HG03045 (cell line): ENCODE data around the gene ITGB5.
A peak's percentile ranks its signal among the peaks of the same experiment; 100 is the strongest.

Experiments used
- ATAC-seq: cut with Tn5 transposase; IDR thresholded peaks from one replicate; pipeline ENCODE4 v1.9.1; 2021; ENCODE audit warnings: mild to moderate bottlenecking, moderate library complexity; ENCODE audit not compliant: unreplicated experiment

The ITGB5 gene

DNA sequence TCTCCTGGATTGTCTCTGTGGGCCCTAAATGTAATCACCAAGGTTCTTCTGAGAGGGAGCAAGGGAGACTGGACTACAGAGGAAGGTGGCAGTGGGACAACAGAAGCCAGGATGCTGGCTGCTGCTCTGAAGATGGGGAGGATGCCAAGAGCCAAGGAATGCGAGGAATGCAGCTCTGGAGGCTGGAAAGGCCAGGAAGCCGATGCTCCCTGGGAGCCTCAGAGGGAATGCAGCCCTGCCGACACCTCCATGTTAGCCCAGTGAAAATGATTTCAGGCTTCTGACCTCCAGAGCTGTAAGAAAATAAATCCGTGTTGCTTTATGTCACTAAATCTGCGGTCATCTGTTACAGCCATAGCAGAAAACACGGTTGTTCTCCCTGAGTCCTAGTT lies 112.8 kb downstream of the ITGB5 start:
- ATAC-seq, result no peak

DNA sequence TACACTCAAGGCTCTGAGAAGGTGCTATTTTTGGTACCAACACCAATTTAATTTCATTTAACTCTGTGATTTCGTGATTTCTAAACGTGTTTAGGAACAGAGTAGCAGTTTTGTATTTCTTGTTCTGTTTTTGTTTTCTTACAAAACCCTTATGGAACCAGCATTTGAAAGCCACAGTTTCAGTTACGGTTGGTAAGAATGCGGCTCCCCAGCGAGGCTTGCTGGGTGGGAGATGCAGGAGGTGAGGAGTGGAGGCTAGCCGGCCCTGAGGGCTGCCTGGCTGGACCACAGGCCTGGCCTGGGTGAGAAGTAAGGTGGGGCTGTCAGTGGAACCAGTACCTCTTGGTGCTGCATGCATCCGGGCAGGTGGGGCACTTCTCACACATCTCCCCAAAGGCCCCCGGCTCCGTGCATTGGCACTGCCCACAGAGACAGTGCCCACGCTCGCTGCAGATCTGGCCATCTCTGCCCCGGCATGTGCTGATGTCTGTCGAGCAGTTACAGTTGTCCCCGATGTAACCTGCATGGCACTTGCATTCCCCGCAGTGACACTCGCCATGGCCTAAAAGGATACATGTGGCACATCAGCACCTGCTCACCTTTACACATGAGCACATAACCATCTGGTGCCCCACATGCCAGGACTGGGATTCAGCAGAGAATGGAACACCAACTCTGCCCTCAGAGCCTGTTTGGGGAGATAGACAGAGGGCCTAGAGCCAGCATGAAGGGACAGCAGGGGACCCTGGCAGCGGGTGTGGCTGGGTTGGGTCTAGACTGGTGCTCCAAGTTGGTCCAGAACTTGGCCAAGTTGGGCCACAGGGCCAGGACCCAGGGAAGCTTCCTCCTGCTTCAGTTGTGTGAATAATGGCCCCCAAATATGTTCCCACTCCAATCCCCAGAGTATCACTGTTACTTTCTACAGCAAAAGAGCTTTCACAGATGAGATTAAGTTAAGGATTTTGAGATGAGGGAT lies 113.5 kb downstream of the ITGB5 start:
- no peak for ATAC-seq

DNA sequence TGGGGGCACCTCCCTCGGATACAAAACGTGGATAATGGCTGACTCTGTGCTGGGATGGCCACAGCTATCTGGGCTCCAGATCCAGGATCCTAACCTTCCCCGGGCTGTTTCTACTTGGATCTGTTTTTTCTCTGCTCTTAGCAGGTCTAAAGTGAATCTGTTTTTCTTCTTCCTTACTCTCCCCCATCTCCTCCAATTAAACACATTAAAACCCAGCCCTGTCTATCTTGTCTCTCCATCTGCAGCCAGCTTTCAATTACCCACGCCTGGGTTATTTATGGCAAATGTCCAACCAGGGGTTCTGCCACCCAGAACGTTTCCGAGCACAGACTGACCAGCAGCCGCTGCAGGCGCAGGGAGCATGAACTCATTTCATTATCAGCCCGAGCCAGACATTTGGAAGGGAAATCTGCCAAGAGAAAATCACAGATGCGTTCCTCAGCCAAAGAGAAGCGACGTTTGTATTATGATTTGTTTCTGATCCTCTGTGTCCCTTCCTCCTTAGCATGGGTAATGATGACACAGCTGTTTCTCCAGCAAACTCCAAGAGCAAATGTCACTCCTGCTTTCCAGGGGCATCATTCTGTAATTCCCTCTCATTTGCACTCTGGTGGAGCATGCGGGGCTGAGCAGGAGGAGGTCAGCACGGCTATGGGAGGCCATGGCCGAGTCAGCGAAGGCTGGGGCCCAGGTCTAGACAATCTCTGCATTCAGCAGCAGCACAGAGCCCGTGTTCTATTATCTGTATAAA lies 114.9 kb downstream of the ITGB5 start:
- no peak for ATAC-seq

DNA sequence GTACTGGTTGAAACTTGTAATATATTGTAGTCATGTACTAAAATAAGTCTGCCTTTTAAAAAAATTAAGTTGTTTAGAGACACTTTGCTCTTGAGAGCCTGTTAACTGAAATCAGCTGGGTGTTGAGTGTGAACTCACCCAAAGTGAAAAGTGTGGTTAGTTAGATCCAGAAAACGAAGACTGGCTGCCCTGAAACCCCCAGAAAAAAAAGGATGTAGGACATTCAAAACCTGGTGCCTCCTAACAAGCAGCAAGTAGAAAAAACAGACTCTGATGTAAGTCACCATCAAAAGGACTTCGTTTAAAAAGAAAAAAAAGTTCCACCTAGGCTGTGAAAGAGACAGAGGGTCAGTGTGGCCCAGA lies 116.1 kb downstream of the ITGB5 start:
- ATAC-seq, result no peak

DNA sequence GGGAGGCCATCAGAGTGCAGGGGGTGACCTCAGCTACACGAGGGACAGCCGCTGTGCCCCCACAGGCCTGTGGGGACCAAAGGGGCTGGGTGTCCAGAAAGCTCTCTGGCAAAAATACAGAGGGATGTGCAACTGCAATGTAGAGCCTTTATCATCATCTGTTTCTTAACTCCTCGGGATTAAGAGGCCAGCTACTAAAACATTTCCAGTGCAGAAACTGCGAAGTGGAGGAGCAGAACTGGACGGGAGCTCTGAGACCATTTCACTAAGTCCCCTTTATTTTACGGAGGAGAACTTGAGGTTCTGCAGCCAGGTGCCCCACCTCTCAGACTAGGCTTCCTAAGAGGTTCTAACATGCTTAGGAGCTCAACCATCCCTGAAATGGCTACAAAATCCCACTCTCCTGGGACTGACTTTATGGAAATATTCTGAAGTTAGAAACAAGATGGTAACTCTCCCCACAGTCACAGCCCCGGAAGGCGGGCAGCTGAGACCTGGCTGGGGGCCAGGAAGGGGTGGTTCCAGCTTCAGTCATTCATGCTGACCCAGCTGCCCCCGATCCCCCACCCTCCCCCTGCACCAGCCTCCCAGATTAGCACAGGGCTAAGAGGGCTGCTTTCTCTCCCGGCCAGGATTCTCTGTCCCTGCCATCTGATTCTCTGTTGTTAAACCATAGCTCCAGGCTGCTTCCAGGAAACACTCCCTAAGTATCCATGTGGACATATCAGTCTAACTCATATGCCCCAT lies 116.7 kb downstream of the ITGB5 start:
- ATAC-seq, result no peak

DNA sequence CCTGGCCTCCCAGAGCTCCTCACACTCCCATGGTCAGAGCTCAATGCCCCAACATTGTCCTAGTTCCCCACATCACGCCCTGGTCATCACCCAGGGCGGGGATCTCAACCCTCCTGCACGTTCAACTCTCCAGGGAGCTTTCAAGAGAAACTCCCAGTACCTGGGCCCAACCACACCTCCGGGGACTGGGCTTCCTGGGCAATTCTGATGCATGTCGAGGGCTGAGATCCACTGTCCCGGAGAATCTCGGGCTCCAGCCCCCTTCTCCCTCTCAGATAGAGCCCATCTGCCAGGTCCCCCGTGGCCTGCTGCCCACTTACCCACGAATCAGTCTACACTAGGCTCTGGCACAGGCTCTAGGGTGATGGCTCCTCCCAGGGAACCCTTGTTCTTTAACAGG lies 117.7 kb downstream of the ITGB5 start:
- no peak for ATAC-seq

DNA sequence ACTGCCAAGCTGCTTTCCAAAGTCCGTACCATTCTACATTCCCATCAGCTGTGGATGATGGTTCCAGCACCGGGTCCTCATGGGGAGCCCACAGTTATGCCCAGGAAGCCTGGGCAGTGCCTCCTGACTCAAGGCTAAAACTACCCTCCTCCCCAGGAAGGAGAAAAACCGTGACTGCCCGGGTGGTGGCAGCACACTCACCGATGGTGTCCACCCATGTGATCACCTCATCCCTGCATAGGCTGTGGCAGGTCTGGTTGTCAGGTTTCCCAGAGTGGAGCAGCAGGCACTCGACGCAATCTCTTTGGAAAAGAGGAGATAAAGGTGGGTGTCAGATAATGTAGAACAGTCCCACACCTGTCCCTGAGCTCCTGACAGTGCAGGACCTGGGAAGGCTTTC lies 118.4 kb downstream of the ITGB5 start:
- no peak for ATAC-seq

DNA sequence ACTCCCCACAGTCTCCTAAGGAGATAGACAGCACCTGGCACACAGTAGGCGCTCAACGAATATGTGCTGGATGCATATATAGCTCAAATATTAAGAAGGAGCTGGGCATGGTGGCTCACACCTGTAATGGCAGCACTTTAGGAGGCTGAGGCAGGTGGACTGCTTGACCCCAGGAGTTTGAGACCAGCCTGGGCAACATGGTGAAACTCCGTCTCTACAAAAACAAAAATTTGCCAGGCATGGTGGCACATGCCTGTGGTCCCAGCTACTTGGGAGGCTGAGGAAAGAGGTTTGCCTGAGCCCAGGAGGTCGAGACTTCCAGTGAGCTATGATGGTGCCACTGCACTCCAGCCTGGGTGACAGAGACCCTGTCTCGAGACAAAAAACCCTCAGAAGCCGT lies 119.5 kb downstream of the ITGB5 start:
- ATAC-seq, result no peak

DNA sequence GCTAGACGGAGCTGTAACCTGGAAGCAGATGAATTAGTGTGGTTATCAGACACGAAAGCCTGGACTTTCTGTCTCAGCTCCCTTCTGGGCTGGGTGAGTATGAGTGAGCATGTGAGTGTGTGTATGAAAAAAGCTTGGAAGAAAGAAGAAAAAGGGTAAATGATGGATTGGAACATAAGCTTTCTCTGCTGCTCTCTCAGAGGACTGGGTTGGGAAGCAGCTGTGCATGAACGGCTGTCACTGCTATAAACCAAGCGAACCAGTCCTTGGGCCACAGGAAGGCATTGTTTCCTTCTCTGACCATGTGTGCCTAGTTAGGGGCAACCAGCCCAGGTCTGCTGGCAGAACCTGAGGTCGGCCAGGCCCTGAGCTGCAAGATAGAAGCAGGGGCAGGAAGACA lies 119.9 kb downstream of the ITGB5 start:
- no peak for ATAC-seq

DNA sequence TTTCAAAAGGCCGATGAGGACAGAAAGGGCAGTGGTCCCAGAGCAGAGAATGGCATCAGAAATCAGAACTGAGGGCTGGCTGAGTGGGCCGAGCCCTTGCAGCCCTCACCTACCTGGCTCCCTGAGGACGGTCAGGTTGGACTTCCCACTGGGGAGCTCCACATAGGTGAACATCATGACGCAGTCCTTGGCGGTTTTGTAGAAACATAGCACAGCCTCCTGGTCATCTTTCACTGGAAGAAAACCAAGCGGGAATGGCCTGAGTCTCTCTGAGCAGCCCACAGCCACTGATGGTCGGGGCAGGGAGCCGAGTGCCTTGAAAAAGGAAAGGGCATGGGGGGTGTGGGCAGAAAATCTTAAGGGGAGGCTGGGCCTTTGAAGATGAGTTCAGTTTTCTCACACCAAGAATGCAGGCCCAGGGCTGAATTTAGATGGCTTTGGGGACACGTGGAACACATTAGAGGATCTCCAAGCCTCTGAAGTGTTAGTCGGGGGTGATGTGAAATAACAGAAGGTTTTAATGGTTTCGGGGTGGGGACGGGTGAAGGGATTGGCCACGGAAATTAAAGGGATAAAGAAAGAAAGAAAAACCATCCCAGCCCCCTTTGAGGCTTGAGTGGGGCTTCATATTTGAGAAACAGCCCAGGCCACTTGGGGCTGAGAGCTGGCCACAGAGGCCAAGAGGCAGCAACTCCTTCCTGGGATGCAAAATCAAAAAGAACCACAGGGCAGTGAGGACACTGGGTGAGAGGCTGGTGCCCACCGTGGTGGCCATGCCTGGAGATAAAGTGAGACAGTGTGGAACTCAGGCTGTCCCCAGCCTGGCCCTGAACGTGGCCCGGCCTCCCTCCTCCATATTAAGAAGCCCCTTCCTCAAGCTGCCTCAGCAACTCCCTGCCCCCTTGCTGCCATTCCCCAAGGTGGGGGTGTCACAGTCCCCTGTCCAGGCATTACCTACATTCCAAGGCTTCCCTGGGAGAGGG lies 120.8 kb downstream of the ITGB5 start:
- no peak for ATAC-seq

DNA sequence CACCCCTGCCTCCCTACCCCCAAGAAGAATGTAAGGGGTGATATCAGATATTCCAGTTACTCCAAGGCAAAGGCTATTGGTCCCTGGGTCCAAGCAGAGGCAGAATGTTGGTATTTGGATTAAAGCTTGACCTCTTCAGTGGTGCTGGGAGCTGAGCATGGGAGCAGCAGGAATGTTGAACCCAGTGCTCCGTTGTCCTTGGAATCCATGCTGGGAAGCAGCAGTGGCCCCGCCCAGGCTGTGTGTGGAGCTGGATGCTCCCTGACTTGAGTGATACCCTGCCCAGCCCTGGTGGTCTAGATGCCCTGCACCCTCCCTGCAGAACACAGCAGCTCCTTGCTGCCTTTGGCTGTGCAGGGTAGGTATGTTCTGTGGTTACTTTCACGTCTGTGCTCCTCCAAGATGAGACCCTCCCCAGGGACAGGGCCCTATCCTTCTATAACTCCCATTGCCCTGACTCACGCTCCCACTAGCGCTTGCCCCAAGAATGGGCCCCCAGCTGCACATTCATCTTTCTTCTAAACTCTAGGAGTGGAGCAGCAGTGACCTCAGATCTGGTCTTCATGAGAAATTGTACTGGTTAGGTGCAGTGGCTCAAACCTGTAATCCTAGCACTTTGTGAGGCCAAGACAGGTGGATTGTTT lies 121.8 kb downstream of the ITGB5 start:
- ATAC-seq, result no peak

DNA sequence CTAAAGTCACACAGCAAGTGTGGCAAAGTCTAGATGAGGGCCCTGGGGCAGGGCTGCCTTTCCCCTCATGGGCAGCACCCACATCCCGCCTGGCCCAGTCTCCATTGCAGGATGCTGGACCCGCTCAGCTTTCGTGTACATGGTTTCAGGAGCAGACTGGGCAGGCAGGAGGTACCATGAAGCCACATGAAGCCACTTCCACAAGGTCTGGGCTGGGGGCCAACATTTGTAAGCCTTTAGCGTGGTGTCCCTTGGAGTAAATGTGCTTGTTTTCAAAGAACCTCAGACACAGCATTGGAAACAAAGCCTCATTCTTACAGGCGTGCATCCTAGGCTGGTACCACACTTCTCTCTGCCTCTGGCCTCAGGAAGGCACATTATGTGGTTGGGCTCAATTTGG lies 122.4 kb downstream of the ITGB5 start:
- ATAC-seq, result no peak

DNA sequence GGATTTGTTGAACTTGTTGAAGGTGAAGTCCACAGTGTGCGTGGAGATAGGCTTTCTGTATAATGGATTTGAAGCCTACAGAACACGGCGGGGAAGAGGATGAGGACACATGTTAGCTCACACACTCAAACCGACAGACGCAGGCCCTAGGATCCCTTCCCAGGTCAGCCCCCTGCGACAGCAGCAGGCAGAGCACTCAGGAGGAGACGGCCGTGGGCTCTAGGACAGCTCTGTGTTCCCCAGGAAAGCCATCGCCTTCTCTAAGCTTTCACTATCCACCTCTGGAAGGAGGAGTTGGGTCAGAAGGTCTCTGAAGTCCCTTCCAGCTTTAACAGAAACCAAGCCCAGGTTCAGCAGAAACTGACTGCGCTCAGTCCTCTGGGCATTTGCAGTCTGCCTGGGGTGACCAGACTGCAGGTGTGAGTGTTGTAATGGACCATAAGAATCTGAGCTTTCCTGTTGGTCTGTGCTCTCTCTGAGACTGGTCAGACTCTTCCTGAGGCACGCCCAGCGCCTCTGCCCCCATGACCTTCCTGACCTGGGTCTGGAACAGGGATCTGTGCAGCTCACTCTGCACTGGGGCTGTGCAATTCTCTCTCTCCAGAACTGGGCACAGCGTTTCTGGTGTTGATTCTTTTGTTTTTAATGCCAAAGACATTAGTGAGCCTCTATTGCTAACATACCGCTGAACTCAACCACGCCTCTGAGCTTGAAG lies 123.4 kb downstream of the ITGB5 start:
- no peak for ATAC-seq

DNA sequence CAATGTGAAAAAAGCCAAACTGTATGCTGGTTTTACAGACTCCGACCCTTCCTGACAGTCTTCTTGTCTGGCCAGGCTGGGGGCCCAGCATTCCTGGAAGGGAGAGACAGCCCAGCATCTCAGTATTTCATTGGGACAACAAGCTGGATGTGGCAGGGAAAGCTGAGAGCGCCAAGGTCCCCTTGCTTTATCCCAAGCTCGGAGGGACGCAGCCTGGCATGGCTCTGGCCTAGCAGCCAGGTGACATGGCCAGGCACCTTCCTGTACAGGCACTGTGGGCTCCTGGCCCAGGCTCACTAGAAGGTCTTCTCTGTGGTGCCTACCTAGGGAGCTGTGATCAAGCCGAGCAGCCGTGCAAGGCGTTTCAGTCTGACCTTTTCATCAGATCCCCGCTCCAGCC lies 124.0 kb downstream of the ITGB5 start:
- no peak for ATAC-seq

DNA sequence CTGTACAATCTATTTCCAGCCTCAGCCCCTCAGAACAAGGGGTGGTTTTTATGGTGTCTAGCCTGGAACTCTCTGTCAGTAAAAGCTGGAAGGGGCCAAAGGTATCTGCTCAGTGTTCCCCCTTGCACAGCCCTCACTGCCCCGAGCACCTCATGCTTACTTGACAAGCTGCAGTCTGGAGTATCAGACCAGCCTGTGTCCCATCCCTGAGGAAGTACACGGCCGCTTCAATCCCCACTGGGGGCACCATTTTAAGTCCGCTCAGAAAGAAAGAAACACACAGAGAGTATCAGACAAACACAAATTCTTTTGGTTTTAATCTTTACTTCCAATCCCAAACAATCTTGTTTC lies 124.5 kb downstream of the ITGB5 start:
- no peak for ATAC-seq

DNA sequence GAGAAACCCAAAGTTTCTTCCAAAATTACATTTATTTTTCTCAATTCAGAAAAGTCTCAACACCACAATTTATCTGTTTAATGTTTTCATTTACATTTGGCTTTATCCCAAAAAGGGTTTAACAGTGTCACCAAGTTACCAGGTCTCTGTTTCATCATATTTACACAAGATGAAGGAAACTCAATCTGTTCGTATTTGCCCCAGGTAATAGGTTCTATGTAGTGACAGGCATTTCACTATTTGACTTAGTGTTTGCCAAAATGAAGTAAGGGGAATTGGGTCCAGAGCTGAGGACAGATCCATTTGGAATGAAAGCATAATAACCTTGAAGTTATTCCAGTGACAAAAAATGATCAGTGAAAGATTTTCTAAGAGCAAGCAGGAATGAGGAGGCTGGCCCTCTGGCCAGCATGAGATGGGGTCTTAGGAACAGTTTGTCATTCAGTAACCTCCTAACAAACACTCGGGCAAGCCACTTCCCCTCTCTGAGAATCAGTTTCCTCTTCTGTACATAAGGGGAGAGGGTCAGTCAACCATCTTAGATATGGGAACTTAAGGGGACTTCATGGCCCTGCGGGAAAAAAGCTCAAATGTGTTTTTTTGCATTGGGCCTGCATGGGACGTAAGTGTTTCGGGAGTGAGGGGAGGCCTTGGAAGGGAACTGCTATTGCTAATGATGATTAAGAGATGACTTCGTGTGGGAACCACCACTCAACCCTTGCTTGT lies 125.1 kb downstream of the ITGB5 start:
- no peak for ATAC-seq

DNA sequence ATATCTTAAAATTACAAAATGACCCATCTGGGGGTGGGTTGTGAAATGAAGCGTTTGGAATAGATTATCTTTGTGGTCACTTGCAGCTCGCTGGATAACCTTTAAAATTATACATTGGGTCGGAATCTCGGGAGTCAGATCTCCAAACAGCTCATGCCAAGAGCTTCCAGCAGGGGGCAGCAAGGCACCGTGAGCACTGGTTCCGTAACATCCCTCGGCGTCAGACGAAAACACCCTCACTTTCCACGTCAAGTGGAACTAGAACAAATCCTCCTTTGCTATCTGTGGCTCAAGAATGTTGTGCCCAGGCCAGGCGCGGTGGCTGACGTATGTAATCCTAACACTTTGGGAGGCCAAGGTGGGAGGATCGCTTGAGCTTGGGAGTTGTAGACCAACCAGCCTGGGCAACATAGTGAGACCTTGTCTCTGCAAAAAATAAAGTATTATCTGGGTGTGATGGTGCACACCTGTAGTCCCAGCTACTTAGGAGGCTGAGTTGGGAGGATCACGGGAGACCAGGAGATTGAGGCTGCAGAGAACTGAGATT lies 125.8 kb downstream of the ITGB5 start:
- peak; percentile 56 for ATAC-seq

DNA sequence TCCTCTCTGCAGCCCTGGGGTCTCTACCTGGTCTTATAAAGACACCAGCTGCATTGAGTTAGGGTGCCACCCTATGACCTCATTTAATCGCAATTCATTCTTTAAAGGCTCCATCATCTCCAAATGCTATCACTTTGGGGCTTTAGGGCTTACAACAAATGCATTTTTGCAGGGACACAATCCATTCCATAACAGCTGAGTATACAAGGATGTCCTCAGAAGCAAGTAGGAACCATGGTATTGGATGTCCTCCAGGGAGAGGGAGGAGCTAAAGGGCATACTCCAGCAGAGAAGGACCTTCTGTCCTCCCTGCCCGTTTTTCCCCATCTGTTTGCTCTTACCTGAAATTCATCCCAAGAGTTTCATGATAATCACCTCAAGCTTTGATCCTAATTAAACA lies 126.6 kb downstream of the ITGB5 start:
- no peak for ATAC-seq
